Calu3 (cell line): ENCODE data around the gene DNAH14. TPM values are rescaled to one million over a fixed set of nuclear protein-coding genes. Genes with fewer than 3 reads are reported as not detected.
A peak's percentile ranks its signal among the peaks of the same experiment; 100 is the strongest.

ENCODE experiments used
- BruUV-seq: library from RNA; stranded (reverse); fragments of 400-500 nt; replicated peaks from 2 replicates; lab custom pipeline; 2021; lab: Mats Ljungman, UMichigan
- CTCF ChIA-PET: fragments of 300-600 bp; sonication (Branson Sonifier 250); formaldehyde crosslinking; loops from one replicate; lab custom pipeline; 2022; ENCODE audit warnings: antibody characterized with exemption; lab: Charles Lee
- DNase-seq: peaks from one replicate; pipeline ENCODE4 v3.0.0; 2022
- H3K27ac Mint-ChIP-seq: one replicate; pipeline ENCODE4 v1.8.0; 2022; ENCODE audit warnings: mixed read lengths; ENCODE audit not compliant: unreplicated experiment
- H3K27me3 Mint-ChIP-seq: one replicate; pipeline ENCODE4 v1.8.0; 2022; ENCODE audit warnings: mixed read lengths; ENCODE audit not compliant: unreplicated experiment
- H3K36me3 Mint-ChIP-seq: one replicate; pipeline ENCODE4 v1.8.0; 2022; ENCODE audit warnings: mild to moderate bottlenecking, moderate library complexity, mixed read lengths; ENCODE audit not compliant: insufficient read depth, unreplicated experiment
- H3K4me1 Mint-ChIP-seq: one replicate; pipeline ENCODE4 v1.8.0; 2022; ENCODE audit warnings: mild to moderate bottlenecking, low read depth, mixed read lengths; ENCODE audit not compliant: unreplicated experiment
- H3K4me3 Mint-ChIP-seq: one replicate; pipeline ENCODE4 v1.8.0; 2022; ENCODE audit warnings: mild to moderate bottlenecking, low read depth, moderate library complexity, mixed read lengths; ENCODE audit not compliant: unreplicated experiment
- H3K9me3 Mint-ChIP-seq: one replicate; pipeline ENCODE4 v1.8.0; 2022; ENCODE audit warnings: low read depth, mixed read lengths; ENCODE audit not compliant: unreplicated experiment
- CTCF ChIP-seq: fragments of 200-600 bp; IDR thresholded peaks from one replicate; pipeline ENCODE4 v1.8.0; 2022; ENCODE audit warnings: antibody characterized with exemption; ENCODE audit not compliant: unreplicated experiment
- intact Hi-C: fragments of 100-400 bp; cut with micrococcal nuclease; formaldehyde crosslinking; loops from one replicate; pipeline ENCODE4 v1.10.0; 2022; ENCODE audit not compliant: unreplicated experiment
- total RNA-seq: library from RNA; stranded (reverse); gene quantifications from 2 replicates; pipeline ENCODE4 v1.2.3, GENCODE V29; 2022

DNAH14 gene
- total RNA-seq, 1 experiment from 2014 or later: 66.8 TPM

- no TSS peak for BruUV-seq
- peaks cover 71% of the 10 kb centered on the region for H3K36me3 Mint-ChIP-seq
- intact Hi-C loops: loop anchor here (1.0 kb wide), 1 partner anchor 100 kb away; no protein-coding TSS in a partner anchor
- peak overlapping the region; percentile 5 for H3K27ac Mint-ChIP-seq
- H3K4me3 Mint-ChIP-seq: peak overlapping the region; percentile 0
- DNase-seq: no peak
- peaks cover 63% of the 10 kb centered on the region for H3K4me1 Mint-ChIP-seq
- no peak for TF ChIP-seq CTCF
- no peaks in the 10 kb centered on the region for H3K27me3 Mint-ChIP-seq
- H3K9me3 Mint-ChIP-seq: no peaks in the 10 kb centered on the region
- CTCF ChIA-PET: interaction anchor here (0.9 to 1.0 kb wide), 2 partner anchors 23 to 99 kb away, joined by 3 to 4 read pairs; no protein-coding TSS in a partner anchor
Observed at GRCh38 chr1:225418059-225418458, 488.6 kb downstream of the DNAH14 start.

GRCh38 chr1:225418598-225418997 lies 489.1 kb downstream of the DNAH14 start:
- peak; percentile 66 for DNase-seq
- intact Hi-C loops: loop anchor here (1.0 kb wide), 1 partner anchor 100 kb away; no protein-coding TSS in a partner anchor
- CTCF ChIA-PET: interaction anchor here (0.5 to 1.0 kb wide), 3 partner anchors 23 to 415 kb away, joined by 3 to 4 read pairs (median 4); no protein-coding TSS in a partner anchor

GRCh38 chr1:225422031-225422605 lies 492.6 kb downstream of the DNAH14 start:
- no peaks in the 10 kb centered on the region for H3K27me3 Mint-ChIP-seq

More at GRCh38 chr1:225418598-225418997, 489.1 kb downstream of the DNAH14 start:
- no TSS peak for BruUV-seq
- Mint-ChIP-seq H3K4me3 (peak overlapping the region; percentile 0), H3K4me1 (peaks cover 63% of the 10 kb centered on the region), H3K27ac (peak overlapping the region; percentile 5), H3K36me3 (peaks cover 73% of the 10 kb centered on the region), H3K27me3 (no peaks in the 10 kb centered on the region), H3K9me3 (no peaks in the 10 kb centered on the region)
- no peak for TF ChIP-seq CTCF

More at GRCh38 chr1:225422031-225422605, 492.6 kb downstream of the DNAH14 start:
- no peaks in the 10 kb centered on the region for H3K9me3 Mint-ChIP-seq
- CTCF ChIA-PET: interaction anchor here (0.6 to 0.7 kb wide), 2 partner anchors 20 to 703 kb away, joined by 3 to 4 read pairs; no protein-coding TSS in a partner anchor
- H3K4me1 Mint-ChIP-seq: peaks cover 67% of the 10 kb centered on the region
- peak overlapping the region; percentile 69 for H3K4me3 Mint-ChIP-seq
- TF ChIP-seq CTCF: no peak
- H3K36me3 Mint-ChIP-seq: peaks cover 75% of the 10 kb centered on the region
- BruUV-seq: no TSS peak
- intact Hi-C loops: no loop called here
- peak overlapping the region; percentile 84 for H3K27ac Mint-ChIP-seq
- DNase-seq: no peak
